ENCODE results near the gene MVB12B.

The MVB12B gene

GRCh38 chr9:126518763-126519162, 192.1 kb downstream of the MVB12B start:
- no peak overlapping the region for H3K4me3 ChIP-seq
- H3K4me1 ChIP-seq = peaks cover 16% of the 10 kb centered on the region
- H3K36me3 ChIP-seq (replicated peaks) = no peaks in the 10 kb centered on the region
- in situ Hi-C loops (cut with MboI; ENCODE audit: low sequenced_read_pairs) = no loop called here
- no peaks in the 10 kb centered on the region for H3K9me3 ChIP-seq
- 0 out of 2 replicates have a peak, but pooled peaks cover 3% of the 10 kb centered on the region for H3K27me3 ChIP-seq (ENCODE audit: low read depth)
- DNase-seq (ENCODE audit: low spot score in 2 of 2) = no peak

- H3K36me3 ChIP-seq (replicated peaks) = no peaks in the 10 kb centered on the region
- no peak overlapping the region for H3K4me3 ChIP-seq
- 0 out of 2 replicates have a peak, but pooled peaks cover 3% of the 10 kb centered on the region for H3K27me3 ChIP-seq (ENCODE audit: low read depth)
- in situ Hi-C loops (cut with MboI; ENCODE audit: low sequenced_read_pairs) = no loop called here
- no peak for DNase-seq (ENCODE audit: low spot score in 2 of 2)
- peaks cover 10% of the 10 kb centered on the region for H3K4me1 ChIP-seq
- no peaks in the 10 kb centered on the region for H3K9me3 ChIP-seq
Observed at GRCh38 chr9:126519660-126520420, 193.2 kb downstream of the MVB12B start.

GRCh38 chr9:126520453-126520852, 193.8 kb downstream of the MVB12B start:
- in situ Hi-C loops (cut with MboI; ENCODE audit: low sequenced_read_pairs) = no loop called here
- H3K36me3 ChIP-seq (replicated peaks) = no peaks in the 10 kb centered on the region
- DNase-seq (ENCODE audit: low spot score in 2 of 2) = no peak
- no peaks in the 10 kb centered on the region for H3K9me3 ChIP-seq
- H3K27me3 ChIP-seq (ENCODE audit: low read depth) = 0 out of 2 replicates have a peak, but pooled peaks cover 3% of the 10 kb centered on the region
- H3K4me1 ChIP-seq = peaks cover 10% of the 10 kb centered on the region
- H3K4me3 ChIP-seq = no peak overlapping the region

- in situ Hi-C loops (cut with MboI; ENCODE audit: low sequenced_read_pairs) = no loop called here
- Histone ChIP-seq H3K27me3 (ENCODE audit: low read depth) (0 out of 2 replicates have a peak, but pooled peaks cover 3% of the 10 kb centered on the region), H3K9me3 (no peaks in the 10 kb centered on the region), H3K4me3 (no peak overlapping the region), H3K36me3 (replicated peaks) (no peaks in the 10 kb centered on the region), H3K4me1 (peaks cover 10% of the 10 kb centered on the region)
- no peak for DNase-seq (ENCODE audit: low spot score in 2 of 2)
Observed at GRCh38 chr9:126521089-126521488, 194.5 kb downstream of the MVB12B start.

- DNase-seq (ENCODE audit: low spot score in 2 of 2) = no peak
- in situ Hi-C loops (cut with MboI; ENCODE audit: low sequenced_read_pairs) = no loop called here
- H3K9me3 ChIP-seq = no peaks in the 10 kb centered on the region
- H3K4me3 ChIP-seq = no peak overlapping the region
- peaks cover 9% of the 10 kb centered on the region for H3K4me1 ChIP-seq
- no peaks in the 10 kb centered on the region for H3K36me3 ChIP-seq (replicated peaks)
- H3K27me3 ChIP-seq (ENCODE audit: low read depth) = 0 out of 2 replicates have a peak, but pooled peaks cover 3% of the 10 kb centered on the region
Observed at GRCh38 chr9:126521551-126521950, 194.9 kb downstream of the MVB12B start.

GRCh38 chr9:126521976-126522590, 195.5 kb downstream of the MVB12B start:
- in situ Hi-C loops (cut with MboI; ENCODE audit: low sequenced_read_pairs) = no loop called here
- peaks cover 4% of the 10 kb centered on the region for H3K4me1 ChIP-seq
- H3K9me3 ChIP-seq = no peaks in the 10 kb centered on the region
- no peak for DNase-seq (ENCODE audit: low spot score in 2 of 2)
- 0 out of 2 replicates have a peak, but pooled peaks cover 3% of the 10 kb centered on the region for H3K27me3 ChIP-seq (ENCODE audit: low read depth)
- H3K36me3 ChIP-seq (replicated peaks) = no peaks in the 10 kb centered on the region
- H3K4me3 ChIP-seq = no peak overlapping the region

GRCh38 chr9:126522612-126523356, 196.2 kb downstream of the MVB12B start:
- no peaks in the 10 kb centered on the region for H3K9me3 ChIP-seq
- in situ Hi-C loops (cut with MboI; ENCODE audit: low sequenced_read_pairs) = no loop called here
- H3K36me3 ChIP-seq (replicated peaks) = no peaks in the 10 kb centered on the region
- H3K4me3 ChIP-seq = no peak overlapping the region
- no peaks in the 10 kb centered on the region; the same call in 1 of the 2 replicates for H3K4me1 ChIP-seq
- H3K27me3 ChIP-seq (ENCODE audit: low read depth) = 0 out of 2 replicates have a peak, but pooled peaks cover 3% of the 10 kb centered on the region
- no peak for DNase-seq (ENCODE audit: low spot score in 2 of 2)

- Histone ChIP-seq H3K4me1 (no peaks in the 10 kb centered on the region; the same call in 1 of the 2 replicates), H3K27me3 (ENCODE audit: low read depth) (0 out of 2 replicates have a peak, but pooled peaks cover 3% of the 10 kb centered on the region)
Observed at GRCh38 chr9:126523611-126524111, 197.0 kb downstream of the MVB12B start.

GRCh38 chr9:126524353-126525077, 197.9 kb downstream of the MVB12B start:
- Histone ChIP-seq H3K27me3 (ENCODE audit: low read depth) (0 out of 2 replicates have a peak, but pooled peaks cover 3% of the 10 kb centered on the region), H3K4me1 (no peaks in the 10 kb centered on the region; the same call in 1 of the 2 replicates), H3K4me3 (no peak overlapping the region), H3K36me3 (replicated peaks) (no peaks in the 10 kb centered on the region), H3K9me3 (no peaks in the 10 kb centered on the region)
- in situ Hi-C loops (cut with MboI; ENCODE audit: low sequenced_read_pairs) = no loop called here
- no peak for DNase-seq (ENCODE audit: low spot score in 2 of 2)

More at GRCh38 chr9:126523611-126524111, 197.0 kb downstream of the MVB12B start:
- no peak overlapping the region for H3K4me3 ChIP-seq
- H3K36me3 ChIP-seq (replicated peaks) = no peaks in the 10 kb centered on the region
- no peaks in the 10 kb centered on the region for H3K9me3 ChIP-seq
- in situ Hi-C loops (cut with MboI; ENCODE audit: low sequenced_read_pairs) = no loop called here
- DNase-seq (ENCODE audit: low spot score in 2 of 2) = no peak

GRCh38 chr9:126526218-126527108, 199.8 kb downstream of the MVB12B start:
- DNase-seq (ENCODE audit: low spot score in 2 of 2) = no peak
- Histone ChIP-seq H3K9me3 (no peaks in the 10 kb centered on the region), H3K4me3 (no peak overlapping the region), H3K4me1 (no peaks in the 10 kb centered on the region; the same call in 1 of the 2 replicates), H3K27me3 (ENCODE audit: low read depth) (0 out of 2 replicates have a peak, but pooled peaks cover 3% of the 10 kb centered on the region), H3K36me3 (replicated peaks) (no peaks in the 10 kb centered on the region)
- in situ Hi-C loops (cut with MboI; ENCODE audit: low sequenced_read_pairs) = no loop called here

- in situ Hi-C loops (cut with MboI; ENCODE audit: low sequenced_read_pairs) = no loop called here
Observed at GRCh38 chr9:126527109-126527825, 200.6 kb downstream of the MVB12B start.

GRCh38 chr9:126528111-126528510, 201.5 kb downstream of the MVB12B start:
- 0 out of 2 replicates have a peak, but pooled peaks cover 3% of the 10 kb centered on the region for H3K27me3 ChIP-seq (ENCODE audit: low read depth)
- no peak for DNase-seq (ENCODE audit: low spot score in 2 of 2)
- H3K4me3 ChIP-seq = no peak overlapping the region
- in situ Hi-C loops (cut with MboI; ENCODE audit: low sequenced_read_pairs) = no loop called here
- H3K9me3 ChIP-seq = no peaks in the 10 kb centered on the region
- H3K36me3 ChIP-seq (replicated peaks) = no peaks in the 10 kb centered on the region
- no peaks in the 10 kb centered on the region for H3K4me1 ChIP-seq

More at GRCh38 chr9:126527109-126527825, 200.6 kb downstream of the MVB12B start:
- no peaks in the 10 kb centered on the region for H3K4me1 ChIP-seq
- 0 out of 2 replicates have a peak, but pooled peaks cover 3% of the 10 kb centered on the region for H3K27me3 ChIP-seq (ENCODE audit: low read depth)
- DNase-seq (ENCODE audit: low spot score in 2 of 2) = no peak
- no peaks in the 10 kb centered on the region for H3K36me3 ChIP-seq (replicated peaks)
- H3K9me3 ChIP-seq = no peaks in the 10 kb centered on the region
- H3K4me3 ChIP-seq = no peak overlapping the region

All from HAP-1 (cell line).